Measurements from ENCODE around the gene IFI35.

DNA sequence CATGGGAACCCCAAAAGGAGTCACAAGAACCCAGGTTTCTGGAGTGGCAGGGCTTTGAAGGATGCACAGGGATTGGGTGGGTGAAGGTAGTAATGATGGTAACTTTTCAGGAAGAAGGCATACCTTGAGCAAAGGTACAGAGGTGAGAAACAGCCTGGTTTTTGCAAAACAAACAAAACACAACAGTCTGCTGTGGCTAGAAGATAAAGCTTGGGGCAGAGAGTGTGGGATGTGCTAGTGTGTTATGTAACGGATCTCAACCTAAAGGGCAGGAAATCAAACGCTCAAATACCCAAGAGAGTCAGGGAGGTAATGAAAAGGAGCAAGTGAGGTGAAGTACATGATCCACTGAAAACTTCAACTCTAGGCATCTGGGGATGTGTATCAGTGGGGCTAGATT is 31.3 kb upstream of the IFI35 start:
- TF ChIP-seq, protein P1, sequence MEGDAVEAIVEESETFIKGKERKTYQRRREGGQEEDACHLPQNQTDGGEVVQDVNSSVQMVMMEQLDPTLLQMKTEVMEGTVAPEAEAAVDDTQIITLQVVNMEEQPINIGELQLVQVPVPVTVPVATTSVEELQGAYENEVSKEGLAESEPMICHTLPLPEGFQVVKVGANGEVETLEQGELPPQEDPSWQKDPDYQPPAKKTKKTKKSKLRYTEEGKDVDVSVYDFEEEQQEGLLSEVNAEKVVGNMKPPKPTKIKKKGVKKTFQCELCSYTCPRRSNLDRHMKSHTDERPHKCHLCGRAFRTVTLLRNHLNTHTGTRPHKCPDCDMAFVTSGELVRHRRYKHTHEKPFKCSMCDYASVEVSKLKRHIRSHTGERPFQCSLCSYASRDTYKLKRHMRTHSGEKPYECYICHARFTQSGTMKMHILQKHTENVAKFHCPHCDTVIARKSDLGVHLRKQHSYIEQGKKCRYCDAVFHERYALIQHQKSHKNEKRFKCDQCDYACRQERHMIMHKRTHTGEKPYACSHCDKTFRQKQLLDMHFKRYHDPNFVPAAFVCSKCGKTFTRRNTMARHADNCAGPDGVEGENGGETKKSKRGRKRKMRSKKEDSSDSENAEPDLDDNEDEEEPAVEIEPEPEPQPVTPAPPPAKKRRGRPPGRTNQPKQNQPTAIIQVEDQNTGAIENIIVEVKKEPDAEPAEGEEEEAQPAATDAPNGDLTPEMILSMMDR (IDR thresholded peaks at IDR 0.05), result no peak
- TF ChIP-seq POLR2A (IDR thresholded peaks at IDR 0.05; ENCODE audit: low read length), result no peak
- TF ChIP-seq CBX8 (IDR thresholded peaks at IDR 0.05), result no peak
- no peak for TF ChIP-seq CHD2 (IDR thresholded peaks at IDR 0.05; ENCODE audit: low read length, partially characterized antibody)
- no peak for TF ChIP-seq NFE2L2 (conservative IDR thresholded peaks at IDR 0.05; ENCODE audit: low read length)
- TF ChIP-seq POLR2AphosphoS2 (conservative IDR thresholded peaks at IDR 0.05; ENCODE audit: low read length), result no peak
- TF ChIP-seq, protein P2, sequence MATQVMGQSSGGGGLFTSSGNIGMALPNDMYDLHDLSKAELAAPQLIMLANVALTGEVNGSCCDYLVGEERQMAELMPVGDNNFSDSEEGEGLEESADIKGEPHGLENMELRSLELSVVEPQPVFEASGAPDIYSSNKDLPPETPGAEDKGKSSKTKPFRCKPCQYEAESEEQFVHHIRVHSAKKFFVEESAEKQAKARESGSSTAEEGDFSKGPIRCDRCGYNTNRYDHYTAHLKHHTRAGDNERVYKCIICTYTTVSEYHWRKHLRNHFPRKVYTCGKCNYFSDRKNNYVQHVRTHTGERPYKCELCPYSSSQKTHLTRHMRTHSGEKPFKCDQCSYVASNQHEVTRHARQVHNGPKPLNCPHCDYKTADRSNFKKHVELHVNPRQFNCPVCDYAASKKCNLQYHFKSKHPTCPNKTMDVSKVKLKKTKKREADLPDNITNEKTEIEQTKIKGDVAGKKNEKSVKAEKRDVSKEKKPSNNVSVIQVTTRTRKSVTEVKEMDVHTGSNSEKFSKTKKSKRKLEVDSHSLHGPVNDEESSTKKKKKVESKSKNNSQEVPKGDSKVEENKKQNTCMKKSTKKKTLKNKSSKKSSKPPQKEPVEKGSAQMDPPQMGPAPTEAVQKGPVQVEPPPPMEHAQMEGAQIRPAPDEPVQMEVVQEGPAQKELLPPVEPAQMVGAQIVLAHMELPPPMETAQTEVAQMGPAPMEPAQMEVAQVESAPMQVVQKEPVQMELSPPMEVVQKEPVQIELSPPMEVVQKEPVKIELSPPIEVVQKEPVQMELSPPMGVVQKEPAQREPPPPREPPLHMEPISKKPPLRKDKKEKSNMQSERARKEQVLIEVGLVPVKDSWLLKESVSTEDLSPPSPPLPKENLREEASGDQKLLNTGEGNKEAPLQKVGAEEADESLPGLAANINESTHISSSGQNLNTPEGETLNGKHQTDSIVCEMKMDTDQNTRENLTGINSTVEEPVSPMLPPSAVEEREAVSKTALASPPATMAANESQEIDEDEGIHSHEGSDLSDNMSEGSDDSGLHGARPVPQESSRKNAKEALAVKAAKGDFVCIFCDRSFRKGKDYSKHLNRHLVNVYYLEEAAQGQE (IDR thresholded peaks at IDR 0.05), result no peak
